ENCODE data around the gene PALLD.

DNA sequence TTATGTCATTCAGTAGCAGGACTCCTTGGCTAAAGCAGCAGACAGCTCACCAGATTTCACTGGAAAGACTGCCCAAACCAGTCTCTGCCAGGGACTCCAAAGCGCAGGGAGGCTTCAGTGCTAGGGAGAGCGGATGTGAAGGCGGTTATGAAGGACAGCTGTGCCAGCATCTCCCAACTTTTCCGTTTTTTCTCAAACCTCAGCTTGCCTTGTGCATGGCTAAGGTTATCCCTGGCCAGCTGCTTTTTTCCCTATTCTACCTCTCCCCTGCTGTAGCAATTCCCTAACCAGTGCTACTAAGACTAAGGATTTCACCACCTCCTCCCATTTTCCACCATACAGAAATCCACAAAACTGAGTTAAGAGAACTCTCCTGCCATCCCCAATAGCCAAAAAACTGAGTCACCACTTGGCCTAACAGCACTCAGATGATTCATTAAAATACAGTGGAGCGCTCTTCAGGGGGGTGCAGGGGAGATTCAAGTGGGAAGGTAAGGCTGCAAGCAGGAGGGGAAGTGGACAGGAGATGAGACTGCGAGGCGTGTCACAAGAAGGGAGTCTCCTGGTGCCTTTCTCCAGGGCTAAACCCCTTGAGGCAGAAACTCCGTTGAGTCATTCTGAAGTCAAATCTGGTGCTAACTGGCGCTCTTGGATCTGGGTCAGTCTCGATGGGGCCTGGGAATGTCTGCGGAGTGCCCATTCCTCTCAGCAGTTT is 90.7 kb downstream of the PALLD start:
- TF ChIP-seq CTCF (IDR thresholded peaks at IDR 0.05) (no peak), POLR2A (IDR thresholded peaks at IDR 0.05) (no peak), POLR2AphosphoS5 (IDR thresholded peaks at IDR 0.05) (no peak)

All from suprapubic skin (tissue), 4 donors.